ENCODE results near the gene SLIT3. TPM values are rescaled to one million over a fixed set of nuclear protein-coding genes. Genes with fewer than 3 reads are reported as not detected.

SLIT3 gene
- total RNA-seq, 4 donors from 2014 or later = 6.8 to 23.1 (median 13.3) TPM

DNA sequence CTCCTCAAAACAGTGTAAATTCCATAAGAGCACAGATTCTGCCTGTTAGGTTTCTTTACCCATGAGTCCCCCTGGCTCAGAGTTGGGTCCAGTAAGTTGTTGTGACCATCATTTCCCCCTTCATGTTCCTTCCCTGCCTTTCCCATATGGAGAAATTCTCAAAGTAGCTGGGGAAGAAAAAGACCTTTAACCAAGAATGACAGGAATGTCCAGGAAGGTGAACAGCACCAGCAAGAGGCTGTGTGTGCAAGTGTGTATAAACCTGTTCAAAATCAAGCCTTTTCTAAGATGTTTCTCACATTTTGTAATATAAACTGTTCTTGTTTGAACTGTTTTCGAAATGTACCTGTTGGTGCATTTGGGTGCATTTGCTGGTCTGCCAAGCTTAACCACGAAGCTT is 238.2 kb downstream of the SLIT3 start:
- no peak for DNase-seq
- no peak for TF ChIP-seq POLR2A (IDR thresholded peaks at IDR 0.05)
- TF ChIP-seq, protein P1, sequence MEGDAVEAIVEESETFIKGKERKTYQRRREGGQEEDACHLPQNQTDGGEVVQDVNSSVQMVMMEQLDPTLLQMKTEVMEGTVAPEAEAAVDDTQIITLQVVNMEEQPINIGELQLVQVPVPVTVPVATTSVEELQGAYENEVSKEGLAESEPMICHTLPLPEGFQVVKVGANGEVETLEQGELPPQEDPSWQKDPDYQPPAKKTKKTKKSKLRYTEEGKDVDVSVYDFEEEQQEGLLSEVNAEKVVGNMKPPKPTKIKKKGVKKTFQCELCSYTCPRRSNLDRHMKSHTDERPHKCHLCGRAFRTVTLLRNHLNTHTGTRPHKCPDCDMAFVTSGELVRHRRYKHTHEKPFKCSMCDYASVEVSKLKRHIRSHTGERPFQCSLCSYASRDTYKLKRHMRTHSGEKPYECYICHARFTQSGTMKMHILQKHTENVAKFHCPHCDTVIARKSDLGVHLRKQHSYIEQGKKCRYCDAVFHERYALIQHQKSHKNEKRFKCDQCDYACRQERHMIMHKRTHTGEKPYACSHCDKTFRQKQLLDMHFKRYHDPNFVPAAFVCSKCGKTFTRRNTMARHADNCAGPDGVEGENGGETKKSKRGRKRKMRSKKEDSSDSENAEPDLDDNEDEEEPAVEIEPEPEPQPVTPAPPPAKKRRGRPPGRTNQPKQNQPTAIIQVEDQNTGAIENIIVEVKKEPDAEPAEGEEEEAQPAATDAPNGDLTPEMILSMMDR (IDR thresholded peaks at IDR 0.05) = no peak
- Histone ChIP-seq H3K4me3 (no peak overlapping the region), H3K36me3 (no peaks in the 10 kb centered on the region), H3K4me1 (no peaks in the 10 kb centered on the region), H3K27ac (no peak overlapping the region), H3K9me3 (no peaks in the 10 kb centered on the region), H3K27me3 (no peaks in the 10 kb centered on the region)

DNA sequence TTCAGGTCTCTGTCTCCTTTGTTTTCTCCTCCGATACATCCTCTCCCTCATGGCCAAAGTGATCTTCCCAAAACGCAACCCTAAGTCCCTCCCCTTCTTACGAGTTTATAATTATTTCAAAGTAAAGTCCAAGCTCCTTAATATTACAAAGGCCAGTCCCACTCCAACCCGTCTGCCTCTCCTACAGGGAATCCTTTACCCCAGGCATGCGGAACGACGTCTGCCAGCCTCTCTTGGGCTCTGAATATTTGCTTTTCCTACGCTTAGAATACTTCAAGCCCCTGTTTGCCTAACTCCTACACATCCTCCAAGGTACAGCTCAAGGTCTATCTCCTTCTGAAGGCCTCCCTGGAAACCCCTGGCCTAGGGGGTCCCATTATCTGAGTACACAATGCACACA is 246.4 kb downstream of the SLIT3 start:
- TF ChIP-seq, protein P1 (IDR thresholded peaks at IDR 0.05) = no peak
- TF ChIP-seq POLR2A (IDR thresholded peaks at IDR 0.05) = no peak
- H3K9me3 ChIP-seq = no peaks in the 10 kb centered on the region
- H3K27ac ChIP-seq = no peak overlapping the region
- H3K4me3 ChIP-seq = no peak overlapping the region
- no peaks in the 10 kb centered on the region for H3K36me3 ChIP-seq
- H3K27me3 ChIP-seq = no peaks in the 10 kb centered on the region
- H3K4me1 ChIP-seq = no peaks in the 10 kb centered on the region
- DNase-seq = no peak

DNA sequence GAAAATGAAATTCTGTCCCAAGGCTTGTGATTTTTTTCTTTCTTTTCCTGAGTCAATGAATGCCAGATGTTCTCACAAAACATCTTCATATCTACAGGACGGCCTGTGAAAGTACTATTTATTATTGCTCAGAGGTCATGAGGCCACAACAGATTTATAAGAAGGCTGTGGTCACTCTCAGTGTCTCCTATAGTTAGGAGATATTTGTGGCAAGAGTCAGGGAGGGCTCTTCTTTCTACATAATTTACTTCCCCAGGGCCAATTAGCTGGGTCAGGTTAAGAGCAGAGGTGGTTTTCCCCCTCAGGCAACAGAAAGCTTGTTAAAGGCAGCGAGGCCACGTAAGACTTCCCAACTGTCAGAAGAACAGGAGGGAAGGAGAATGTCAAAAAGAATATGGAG is 248.7 kb downstream of the SLIT3 start:
- DNase-seq = no peak
- Histone ChIP-seq H3K9me3 (no peaks in the 10 kb centered on the region), H3K27me3 (no peaks in the 10 kb centered on the region), H3K4me3 (no peak overlapping the region), H3K36me3 (no peaks in the 10 kb centered on the region), H3K4me1 (no peaks in the 10 kb centered on the region), H3K27ac (no peak overlapping the region)
- TF ChIP-seq, protein P1 (IDR thresholded peaks at IDR 0.05) = no peak
- no peak for TF ChIP-seq POLR2A (IDR thresholded peaks at IDR 0.05)

DNA sequence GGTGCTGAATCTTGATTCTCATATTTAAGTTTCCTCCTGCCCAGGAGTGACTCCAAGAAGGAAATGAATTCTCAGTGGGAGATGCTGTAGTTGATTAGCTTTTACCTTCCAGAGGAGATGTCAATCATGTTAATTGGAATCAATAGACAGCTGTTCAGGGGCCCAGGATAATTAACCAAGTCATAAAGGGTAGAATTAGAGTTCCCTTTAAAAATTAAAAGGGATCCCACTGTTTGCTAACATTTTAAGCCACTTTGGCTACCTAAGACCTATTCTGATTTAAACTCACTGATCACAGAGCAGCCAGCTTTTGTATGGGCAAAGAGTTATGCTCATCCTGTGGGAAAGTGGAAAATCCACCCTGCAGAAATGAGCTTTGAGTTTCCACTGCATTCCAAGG is 249.6 kb downstream of the SLIT3 start:
- no peak for DNase-seq
- no peak overlapping the region for H3K27ac ChIP-seq
- no peaks in the 10 kb centered on the region for H3K9me3 ChIP-seq
- H3K4me1 ChIP-seq = no peaks in the 10 kb centered on the region
- H3K27me3 ChIP-seq = no peaks in the 10 kb centered on the region
- TF ChIP-seq, protein P1 (IDR thresholded peaks at IDR 0.05) = no peak
- H3K4me3 ChIP-seq = no peak overlapping the region
- H3K36me3 ChIP-seq = no peaks in the 10 kb centered on the region

DNA sequence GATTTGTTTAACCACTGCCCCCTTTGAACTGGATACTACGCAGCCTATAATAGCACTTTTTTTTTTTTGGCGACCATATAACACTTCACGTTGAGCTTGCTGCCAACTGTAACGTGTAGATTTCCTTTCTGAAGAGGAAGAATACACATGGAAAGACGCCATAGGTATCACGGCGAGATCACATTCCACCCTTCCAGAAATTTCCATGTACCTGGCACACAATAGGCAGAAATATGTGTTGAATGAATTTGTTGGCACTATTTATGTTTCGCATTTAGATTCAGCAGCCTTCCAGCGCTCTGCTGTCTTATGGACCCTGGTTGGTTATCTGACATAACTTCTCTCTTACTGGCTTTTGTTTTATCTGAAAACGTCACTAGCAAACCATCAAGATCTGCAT is 250.3 kb downstream of the SLIT3 start:
- Histone ChIP-seq H3K27ac (no peak overlapping the region), H3K4me1 (no peaks in the 10 kb centered on the region), H3K4me3 (no peak overlapping the region), H3K9me3 (no peaks in the 10 kb centered on the region), H3K27me3 (no peaks in the 10 kb centered on the region), H3K36me3 (no peaks in the 10 kb centered on the region)
- DNase-seq = no peak
- TF ChIP-seq, protein P1 (IDR thresholded peaks at IDR 0.05) = no peak
- TF ChIP-seq POLR2A (IDR thresholded peaks at IDR 0.05) = no peak

DNA sequence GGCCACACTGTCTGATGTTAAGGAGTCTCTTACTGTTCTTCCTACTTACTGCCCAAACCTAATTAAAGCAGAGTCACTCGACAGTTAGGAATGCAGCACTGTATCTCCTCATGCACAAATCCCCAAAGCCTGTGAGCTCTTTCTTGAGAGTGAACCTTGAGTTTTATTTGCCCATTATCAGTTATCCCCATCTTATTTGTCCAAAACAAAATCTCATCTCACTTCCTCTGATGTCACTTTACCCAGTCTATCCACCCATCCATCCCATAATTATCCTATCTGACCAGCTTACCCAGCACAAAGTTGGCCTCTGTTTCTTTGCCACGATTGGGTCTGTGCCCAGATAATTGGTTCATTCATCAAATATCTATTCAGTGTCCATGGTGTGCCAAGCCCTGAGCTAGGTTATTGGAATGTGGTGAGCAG is 250.8 kb downstream of the SLIT3 start:
- Histone ChIP-seq H3K4me3 (no peak overlapping the region), H3K27ac (no peak overlapping the region), H3K27me3 (no peaks in the 10 kb centered on the region), H3K4me1 (no peaks in the 10 kb centered on the region), H3K36me3 (no peaks in the 10 kb centered on the region), H3K9me3 (no peaks in the 10 kb centered on the region)
- no peak for TF ChIP-seq POLR2A (IDR thresholded peaks at IDR 0.05)
- TF ChIP-seq, protein P1 (IDR thresholded peaks at IDR 0.05) = no peak
- no peak for DNase-seq

Data from Peyer's patch (tissue), 4 donors.